GM13976 (cell line): Measurements from ENCODE around the gene SNX15.

ENCODE experiments used
- DNase-seq: peaks from one replicate; pipeline ENCODE4 v3.0.0; 2012; ENCODE audit warnings: low spot score
- in situ Hi-C: fragments of 300-500 bp; cut with MboI; formaldehyde crosslinking; loops from one replicate; pipeline ENCODE4 v1.12.0; 2022; ENCODE audit warnings: low sequenced_read_pairs, mixed read lengths, inconsistent platforms; ENCODE audit not compliant: unreplicated experiment
- TF ChIP-seq, protein P1 (sequence below): IDR thresholded peaks from 2 replicates; pipeline ENCODE4 v1.5.1; 2012; ENCODE audit warnings: borderline replicate concordance, mild to moderate bottlenecking; ENCODE audit not compliant: insufficient read depth; ENCODE audit errors: extremely low read depth, missing control alignments, control extremely low read depth

SNX15 gene

DNA sequence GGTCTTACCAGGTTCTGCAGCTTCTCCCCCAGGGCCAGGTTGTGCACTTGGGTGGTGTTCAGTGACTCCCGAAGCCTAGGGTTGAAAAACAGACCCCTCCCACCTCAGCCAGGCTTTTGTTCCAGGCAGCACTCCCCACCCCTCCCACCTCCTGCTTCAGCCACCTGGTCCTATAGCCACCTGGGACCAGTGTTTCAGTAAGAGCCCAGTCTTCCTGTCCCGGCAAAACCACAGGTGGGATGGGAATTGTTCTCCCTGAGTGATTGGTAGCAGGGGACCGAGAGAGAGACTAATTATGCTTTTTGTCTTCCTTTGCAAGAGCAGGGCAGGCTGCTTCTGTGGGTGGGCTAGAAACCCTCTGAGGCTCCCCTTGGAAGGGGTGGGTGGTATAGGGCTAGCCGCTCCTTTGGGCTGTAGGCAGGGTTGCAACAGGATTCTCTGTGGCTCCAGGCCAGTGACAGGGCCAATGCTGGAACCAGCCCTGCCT lies 39.6 kb downstream of the SNX15 start:
- DNase-seq, result no peak
- in situ Hi-C loops, result no loop called here
- TF ChIP-seq, protein P1, sequence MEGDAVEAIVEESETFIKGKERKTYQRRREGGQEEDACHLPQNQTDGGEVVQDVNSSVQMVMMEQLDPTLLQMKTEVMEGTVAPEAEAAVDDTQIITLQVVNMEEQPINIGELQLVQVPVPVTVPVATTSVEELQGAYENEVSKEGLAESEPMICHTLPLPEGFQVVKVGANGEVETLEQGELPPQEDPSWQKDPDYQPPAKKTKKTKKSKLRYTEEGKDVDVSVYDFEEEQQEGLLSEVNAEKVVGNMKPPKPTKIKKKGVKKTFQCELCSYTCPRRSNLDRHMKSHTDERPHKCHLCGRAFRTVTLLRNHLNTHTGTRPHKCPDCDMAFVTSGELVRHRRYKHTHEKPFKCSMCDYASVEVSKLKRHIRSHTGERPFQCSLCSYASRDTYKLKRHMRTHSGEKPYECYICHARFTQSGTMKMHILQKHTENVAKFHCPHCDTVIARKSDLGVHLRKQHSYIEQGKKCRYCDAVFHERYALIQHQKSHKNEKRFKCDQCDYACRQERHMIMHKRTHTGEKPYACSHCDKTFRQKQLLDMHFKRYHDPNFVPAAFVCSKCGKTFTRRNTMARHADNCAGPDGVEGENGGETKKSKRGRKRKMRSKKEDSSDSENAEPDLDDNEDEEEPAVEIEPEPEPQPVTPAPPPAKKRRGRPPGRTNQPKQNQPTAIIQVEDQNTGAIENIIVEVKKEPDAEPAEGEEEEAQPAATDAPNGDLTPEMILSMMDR, result no peak

DNA sequence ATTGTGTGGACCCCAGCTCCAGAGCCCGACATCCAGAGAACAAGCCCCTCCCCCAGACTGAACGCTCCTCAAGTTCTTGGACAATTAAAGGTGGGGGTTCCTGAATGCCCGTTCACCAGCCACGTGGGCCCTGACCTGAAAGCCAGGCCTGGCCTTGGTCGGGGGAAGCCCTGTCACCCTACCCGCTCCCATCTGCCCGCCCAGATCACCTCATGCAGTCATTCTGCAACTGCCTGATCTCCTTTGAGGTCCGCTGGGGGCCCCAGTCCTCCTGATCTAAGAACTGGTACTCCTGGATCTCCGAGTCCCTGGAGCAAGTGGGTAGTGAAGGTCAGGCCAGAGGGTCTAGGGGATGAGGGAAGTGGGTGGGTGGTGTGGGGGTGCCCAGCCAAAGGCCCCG lies 40.2 kb downstream of the SNX15 start:
- in situ Hi-C loops, result no loop called here
- TF ChIP-seq, protein P1, result no peak
- peak; percentile 76 for DNase-seq

DNA sequence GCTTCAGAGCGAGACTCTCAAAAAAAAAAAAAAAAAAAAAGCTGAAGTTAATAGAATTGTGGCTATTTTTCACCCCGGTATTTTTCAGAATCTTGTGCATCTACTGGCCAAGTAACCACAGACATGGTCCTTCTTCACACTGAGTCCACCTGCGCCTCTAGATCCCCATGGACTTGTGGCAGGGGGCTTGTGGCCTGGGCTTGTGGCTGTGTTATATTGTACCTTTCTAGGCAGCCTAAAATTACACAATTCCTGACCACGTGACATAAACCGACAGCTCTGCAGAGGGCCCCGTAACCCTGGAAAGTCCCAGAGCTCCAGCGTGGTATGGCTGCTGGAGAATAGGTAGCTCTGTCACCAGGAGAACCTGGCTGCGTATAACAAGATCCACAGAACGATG lies 42.0 kb downstream of the SNX15 start:
- DNase-seq, result no peak
- TF ChIP-seq, protein P1, result no peak
- in situ Hi-C loops, result no loop called here

DNA sequence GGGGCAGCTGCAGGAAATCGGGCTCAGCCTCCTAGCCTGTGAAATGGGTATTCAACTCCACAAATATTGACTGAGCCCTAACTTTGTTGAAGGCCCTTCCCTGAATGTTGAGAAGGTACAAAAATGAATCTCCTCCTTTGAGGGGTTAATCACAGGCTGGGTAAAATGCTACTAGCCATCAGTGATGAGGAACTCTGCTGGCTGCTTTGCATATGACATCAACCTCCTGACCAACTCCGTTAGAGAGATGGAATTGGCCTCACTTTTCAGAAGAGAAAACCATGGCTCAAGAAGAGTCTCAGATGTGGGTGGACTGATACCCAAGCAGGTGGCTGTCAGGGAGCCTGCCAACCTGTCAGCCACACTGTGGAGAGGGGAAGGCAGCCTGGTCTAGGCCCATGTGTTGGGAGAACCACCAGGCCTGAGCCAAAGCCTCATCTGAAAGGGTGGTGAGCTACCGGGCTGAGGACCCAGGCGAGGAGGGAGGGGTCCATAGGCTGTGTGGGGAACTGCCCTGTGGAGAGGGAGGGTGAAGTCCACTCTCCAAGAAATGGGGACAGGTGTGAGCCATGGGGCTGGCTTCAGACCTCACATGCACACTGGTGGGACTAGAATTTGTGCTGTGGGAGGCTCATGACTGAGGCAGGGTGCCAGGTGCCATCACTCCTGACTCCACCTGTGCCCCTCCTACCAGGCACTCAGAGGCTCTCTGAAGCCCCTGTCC lies 44.8 kb downstream of the SNX15 start:
- TF ChIP-seq, protein P1, result no peak
- in situ Hi-C loops, result no loop called here
- DNase-seq, result peak; percentile 70

DNA sequence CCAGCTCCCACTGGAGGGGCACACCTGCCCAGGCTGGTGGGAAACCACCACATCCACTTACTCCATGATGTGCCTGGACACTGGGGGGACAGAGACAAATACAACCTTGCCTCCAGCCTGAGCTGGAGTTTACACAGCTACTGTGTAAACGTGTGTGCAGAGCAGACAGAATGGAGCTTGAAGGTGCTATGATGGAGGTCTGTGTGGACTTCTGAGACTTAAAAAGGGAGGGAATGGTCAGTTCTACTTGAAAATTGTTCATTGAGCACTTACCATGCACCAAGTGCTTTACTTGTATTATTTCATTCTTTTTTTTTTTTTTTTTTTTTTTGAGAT lies 45.4 kb downstream of the SNX15 start:
- DNase-seq, result no peak
- in situ Hi-C loops, result no loop called here
- TF ChIP-seq, protein P1, result no peak

DNA sequence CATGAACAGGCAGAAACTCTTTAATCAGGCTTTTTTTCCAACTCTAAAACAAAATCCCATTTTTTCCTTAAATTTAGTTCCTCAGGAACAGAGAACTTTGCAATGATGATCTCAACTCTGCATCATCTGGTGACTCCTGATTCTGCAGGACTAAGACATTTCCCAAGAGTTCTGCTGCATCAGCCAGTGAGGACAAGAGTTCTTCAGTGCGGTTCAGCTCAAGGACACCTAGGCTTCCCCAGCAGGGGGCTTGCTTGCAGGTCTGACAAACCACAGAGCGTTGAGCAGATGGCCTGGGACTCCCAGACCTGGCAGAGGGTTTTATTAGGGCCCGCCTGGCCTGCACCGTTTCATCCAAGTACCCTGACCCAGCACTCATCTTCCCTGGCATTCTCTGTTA lies 50.2 kb downstream of the SNX15 start:
- in situ Hi-C loops, result no loop called here
- DNase-seq, result no peak

More for the DNA sequence above, 50.2 kb downstream of the SNX15 start:
- TF ChIP-seq, protein P1, result no peak
